T-helper 2 cell treated with Interferon-gamma antibody and Interleukin-4, amounts not matched to agents 5 μg/mL and 100 μg/mL, for 36 hours (primary cell): ENCODE results near the gene TUBB2B.

ENCODE experiments used
- DNase-seq: peaks from one replicate; pipeline ENCODE4 v3.0.0; 2021; ENCODE audit warnings: low spot score
- H3K27ac Mint-ChIP-seq: one replicate; pipeline ENCODE4 v1.8.0; 2021; ENCODE audit warnings: mild to moderate bottlenecking, mixed read lengths
- H3K27me3 Mint-ChIP-seq: one replicate; pipeline ENCODE4 v1.8.0; 2021; ENCODE audit warnings: low read depth, mixed read lengths
- H3K36me3 Mint-ChIP-seq: one replicate; pipeline ENCODE4 v1.8.0; 2021; ENCODE audit warnings: low read depth, mixed read lengths
- H3K4me1 Mint-ChIP-seq: one replicate; pipeline ENCODE4 v1.8.0; 2021; ENCODE audit warnings: low read depth, mixed read lengths
- H3K4me3 Mint-ChIP-seq: one replicate; pipeline ENCODE4 v1.8.0; 2022; ENCODE audit warnings: mild to moderate bottlenecking, moderate library complexity, mixed read lengths
- H3K9me3 Mint-ChIP-seq: one replicate; pipeline ENCODE4 v1.8.0; 2021; ENCODE audit warnings: mixed read lengths

Gene TUBB2B

DNA sequence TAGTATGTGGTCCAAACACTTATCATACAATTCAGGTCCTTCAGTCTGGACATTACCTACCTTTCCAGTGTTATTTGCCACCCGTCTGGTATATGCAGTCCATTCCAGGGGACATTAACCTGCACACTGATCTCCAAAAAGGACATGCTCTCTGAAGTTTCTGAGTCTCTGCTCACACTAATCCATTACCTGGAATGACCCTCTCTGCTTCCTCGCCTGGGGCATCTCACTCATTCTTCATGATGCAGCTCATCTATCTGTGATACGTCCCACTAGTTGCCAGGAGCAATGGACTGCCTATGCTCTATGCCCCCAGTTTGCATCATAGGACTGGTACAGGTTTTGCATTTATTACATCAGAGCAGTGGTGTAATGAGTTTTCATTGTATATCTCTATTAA is 5.9 kb upstream of the TUBB2B start:
- Mint-ChIP-seq H3K9me3 (no peaks in the 10 kb centered on the region), H3K4me3 (no peak overlapping the region), H3K27ac (no peak overlapping the region), H3K4me1 (peaks cover 22% of the 10 kb centered on the region), H3K36me3 (no peaks in the 10 kb centered on the region), H3K27me3 (peaks cover 88% of the 10 kb centered on the region)
- no peak for DNase-seq

DNA sequence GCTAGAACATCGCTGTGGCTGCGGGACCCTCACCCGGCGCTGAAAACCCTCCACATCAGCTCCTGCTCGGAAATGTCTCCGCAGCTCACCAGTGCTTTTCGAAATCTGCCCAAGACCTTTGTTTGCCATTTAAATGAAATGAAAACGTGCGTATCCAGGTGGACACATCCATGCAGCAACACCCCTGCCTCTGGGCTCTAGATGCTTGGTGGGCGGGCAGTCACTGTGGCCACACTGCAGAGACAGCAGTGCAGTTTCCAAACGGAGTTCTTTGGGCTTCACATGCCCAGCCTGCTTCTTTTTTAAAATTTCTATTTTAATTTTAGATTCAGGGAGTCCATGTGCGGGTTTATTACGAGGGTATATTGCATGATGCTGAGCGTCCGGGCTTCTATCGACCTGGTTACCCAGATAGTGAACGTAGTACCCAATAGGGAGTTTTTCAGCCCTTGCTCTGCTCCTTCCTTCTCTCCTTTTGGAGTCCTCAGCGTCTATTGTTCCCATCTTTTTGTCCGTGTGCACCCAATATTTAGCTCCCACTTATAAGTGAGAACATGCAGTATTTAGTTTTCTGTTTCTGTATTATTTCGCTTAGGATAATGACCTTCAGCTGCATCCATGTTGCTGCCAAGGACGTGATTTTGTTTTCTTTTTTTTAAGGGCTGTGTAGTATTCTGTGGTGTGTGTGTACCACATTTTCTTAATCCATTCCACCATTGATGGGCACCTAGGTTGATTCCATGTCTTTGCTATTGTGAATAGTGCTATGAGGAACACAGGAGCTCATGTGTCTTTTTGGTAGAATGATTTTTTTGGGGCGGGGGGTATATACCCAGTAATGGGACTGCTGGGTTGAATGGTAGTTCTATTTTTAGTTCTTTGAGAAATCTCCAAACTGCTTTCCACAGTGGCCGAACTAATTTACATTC is 4.8 kb upstream of the TUBB2B start:
- H3K27me3 Mint-ChIP-seq: peaks cover 87% of the 10 kb centered on the region

DNA sequence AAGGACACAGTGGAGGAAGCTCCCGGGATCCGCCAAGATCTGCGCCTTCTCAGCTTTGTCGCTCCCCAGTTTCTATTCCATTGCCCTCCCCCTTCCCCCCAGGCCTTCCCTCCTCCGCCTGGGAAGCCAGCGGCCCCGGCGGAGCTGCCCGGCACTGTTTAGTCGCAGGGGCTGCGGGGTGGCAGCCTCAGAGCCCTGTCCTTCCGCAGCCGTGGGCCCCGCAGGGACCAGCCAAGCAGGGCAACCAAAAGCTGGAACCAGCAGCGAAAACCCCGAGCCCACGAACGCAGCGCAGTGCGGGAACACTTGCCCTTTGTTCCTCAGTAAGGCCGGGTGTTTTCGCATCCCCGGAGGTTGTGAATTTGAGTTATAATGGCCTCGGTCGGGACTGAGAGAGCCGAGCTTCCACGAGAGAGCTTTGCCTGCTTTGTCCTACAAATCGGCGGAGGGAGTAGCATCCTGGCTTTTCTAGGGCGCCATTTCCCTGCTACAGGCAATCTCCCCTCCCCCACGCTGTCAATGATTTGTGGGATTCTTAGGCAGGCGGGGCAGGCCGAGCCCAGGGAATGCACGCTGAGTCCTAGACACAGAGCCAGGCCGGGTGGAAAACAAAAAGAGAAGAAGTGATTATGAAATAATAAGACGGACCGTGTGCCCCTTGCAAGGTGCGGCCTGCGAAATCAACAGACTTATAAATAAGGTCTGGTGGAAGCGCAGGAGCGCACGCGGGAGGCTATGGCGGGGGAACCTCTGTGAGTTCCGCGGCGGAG is 4.0 kb upstream of the TUBB2B start:
- Mint-ChIP-seq H3K27me3 (peaks cover 89% of the 10 kb centered on the region), H3K27ac (no peak overlapping the region), H3K4me3 (no peak overlapping the region), H3K9me3 (no peaks in the 10 kb centered on the region), H3K4me1 (peaks cover 29% of the 10 kb centered on the region), H3K36me3 (no peaks in the 10 kb centered on the region)
- DNase-seq: no peak

More for the DNA sequence above, 4.8 kb upstream of the TUBB2B start:
- DNase-seq: no peak
- peaks cover 24% of the 10 kb centered on the region for H3K4me1 Mint-ChIP-seq
- no peak overlapping the region for H3K4me3 Mint-ChIP-seq
- no peaks in the 10 kb centered on the region for H3K9me3 Mint-ChIP-seq
- no peak overlapping the region for H3K27ac Mint-ChIP-seq
- H3K36me3 Mint-ChIP-seq: no peaks in the 10 kb centered on the region

DNA sequence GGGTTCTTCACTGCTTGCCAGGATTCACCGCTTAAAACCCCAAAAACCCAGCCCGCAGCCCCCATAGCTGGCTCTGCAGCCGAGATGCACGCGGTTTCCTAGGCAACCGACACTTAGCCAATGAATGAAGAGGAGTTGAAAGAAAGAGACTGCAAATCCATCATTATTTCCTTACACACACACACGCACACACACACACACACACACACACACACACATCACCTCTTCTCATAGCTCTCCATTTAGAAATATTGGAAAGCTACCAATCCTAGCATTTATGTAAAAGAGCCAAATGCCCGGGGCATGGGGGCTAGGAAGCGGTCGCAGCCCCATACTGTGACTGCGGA is 3.4 kb upstream of the TUBB2B start:
- no peaks in the 10 kb centered on the region for H3K36me3 Mint-ChIP-seq
- no peak for DNase-seq
- no peaks in the 10 kb centered on the region for H3K9me3 Mint-ChIP-seq
- no peak overlapping the region for H3K4me3 Mint-ChIP-seq
- H3K27me3 Mint-ChIP-seq: peaks cover 89% of the 10 kb centered on the region
- no peak overlapping the region for H3K27ac Mint-ChIP-seq
- H3K4me1 Mint-ChIP-seq: peaks cover 33% of the 10 kb centered on the region

DNA sequence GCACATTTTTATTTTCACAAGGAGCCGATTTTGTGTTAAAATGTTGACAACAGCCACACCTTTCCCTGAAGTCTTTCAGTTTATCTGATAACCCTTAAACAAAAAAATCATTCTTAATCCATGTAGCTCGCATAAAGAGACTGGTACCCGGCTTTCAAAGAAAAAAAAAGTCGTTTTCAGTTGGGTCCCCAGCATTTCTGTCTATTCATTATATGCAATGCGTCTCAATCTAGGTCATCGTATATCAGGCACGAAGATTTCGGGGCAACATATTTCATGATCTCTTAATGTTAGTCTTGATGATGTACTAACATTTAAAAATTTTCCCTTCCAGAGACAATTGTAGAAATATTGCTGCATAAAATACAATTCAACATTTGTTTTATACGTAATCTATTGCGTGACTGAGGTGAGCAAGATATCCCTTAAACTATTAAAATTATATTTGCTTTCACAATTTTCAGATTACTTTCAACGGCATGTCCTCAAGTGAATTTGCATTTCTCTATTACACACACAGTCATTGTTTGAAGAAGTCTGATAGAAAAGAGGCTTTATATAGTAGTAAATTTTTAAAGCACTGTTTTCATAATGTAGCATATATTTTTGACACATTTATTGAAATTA is 2.9 kb upstream of the TUBB2B start:
- Mint-ChIP-seq H3K27me3 (peaks cover 88% of the 10 kb centered on the region), H3K9me3 (no peaks in the 10 kb centered on the region), H3K36me3 (no peaks in the 10 kb centered on the region), H3K27ac (no peak overlapping the region), H3K4me3 (no peak overlapping the region), H3K4me1 (peaks cover 30% of the 10 kb centered on the region)
- DNase-seq: no peak

DNA sequence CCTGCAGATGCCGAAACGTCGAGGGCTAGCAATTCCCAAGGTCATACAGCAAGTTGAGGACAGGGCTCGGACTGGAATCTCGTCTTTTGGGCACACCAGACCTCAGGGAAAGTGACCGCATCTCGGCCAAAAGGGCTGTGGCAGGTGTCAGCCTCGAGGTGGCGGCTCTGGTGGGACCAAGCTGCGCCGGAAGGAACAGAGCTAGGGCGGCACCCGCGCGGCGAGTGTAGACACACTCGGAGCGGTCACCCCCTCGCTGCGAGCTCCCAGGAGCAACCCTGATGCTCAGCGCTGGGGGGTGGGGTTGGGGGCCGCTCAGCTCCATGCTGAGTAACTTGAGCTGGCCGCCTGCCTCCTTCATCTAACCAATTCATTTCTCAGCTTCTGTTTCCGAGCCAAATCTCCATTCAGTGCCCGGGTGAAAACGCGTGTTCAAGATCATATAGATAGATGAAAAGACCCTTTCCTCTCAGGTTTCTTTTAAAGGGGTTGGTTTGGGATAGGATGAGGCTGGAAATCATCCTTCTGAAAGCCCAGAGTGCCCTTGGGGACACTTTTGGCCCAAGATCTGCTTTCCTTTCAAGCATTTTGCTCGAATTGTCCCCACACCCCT is 2.2 kb upstream of the TUBB2B start:
- peak; percentile 27 for DNase-seq
- no peaks in the 10 kb centered on the region for H3K9me3 Mint-ChIP-seq
- H3K27ac Mint-ChIP-seq: no peak overlapping the region
- peak overlapping the region; percentile 80 for H3K4me3 Mint-ChIP-seq
- H3K36me3 Mint-ChIP-seq: no peaks in the 10 kb centered on the region
- peaks cover 30% of the 10 kb centered on the region for H3K4me1 Mint-ChIP-seq
- H3K27me3 Mint-ChIP-seq: peaks cover 83% of the 10 kb centered on the region

DNA sequence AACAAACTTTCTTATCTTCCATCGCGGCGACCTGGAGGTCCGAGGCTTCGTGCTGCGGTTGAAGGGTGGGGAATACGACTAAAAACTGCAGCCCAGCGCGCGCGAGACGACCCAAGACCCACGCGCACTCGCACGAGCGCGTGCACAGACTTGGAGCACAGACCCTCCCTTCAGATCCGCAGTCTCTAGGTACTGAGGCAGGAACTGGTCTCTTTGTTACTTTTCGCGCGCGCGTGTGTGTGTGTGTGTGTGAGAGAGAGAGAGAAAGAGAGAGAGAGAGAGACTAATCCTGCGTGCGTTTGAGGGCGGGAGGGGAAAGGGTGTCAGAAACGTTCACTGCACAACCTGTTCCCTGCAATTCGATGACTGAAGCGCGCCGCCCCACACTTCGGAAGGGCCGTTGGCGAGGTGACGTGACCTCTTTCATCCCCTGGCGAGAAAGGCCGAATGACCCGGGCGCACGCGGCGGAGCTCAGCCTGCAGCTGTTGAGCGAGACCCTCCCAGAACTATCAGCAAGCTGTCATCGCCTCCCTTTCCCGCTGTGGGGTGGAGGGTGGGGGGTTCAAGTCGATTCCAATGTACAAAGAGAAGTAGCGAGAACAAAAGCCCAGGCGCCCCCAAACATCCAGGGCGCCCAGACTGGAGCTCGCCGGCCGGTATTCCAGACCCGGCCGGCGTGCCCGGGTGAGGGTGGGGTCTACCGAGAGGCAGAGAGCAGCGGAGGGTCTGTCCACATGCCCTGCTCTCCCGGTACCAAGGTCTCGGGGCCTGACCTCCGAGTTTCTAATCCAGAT is 1.5 kb upstream of the TUBB2B start:
- Mint-ChIP-seq H3K27me3 (peaks cover 82% of the 10 kb centered on the region), H3K4me3 (peak overlapping the region; percentile 80), H3K9me3 (no peaks in the 10 kb centered on the region), H3K27ac (peak overlapping the region; percentile 24), H3K36me3 (no peaks in the 10 kb centered on the region), H3K4me1 (peaks cover 30% of the 10 kb centered on the region)
- no peak for DNase-seq

DNA sequence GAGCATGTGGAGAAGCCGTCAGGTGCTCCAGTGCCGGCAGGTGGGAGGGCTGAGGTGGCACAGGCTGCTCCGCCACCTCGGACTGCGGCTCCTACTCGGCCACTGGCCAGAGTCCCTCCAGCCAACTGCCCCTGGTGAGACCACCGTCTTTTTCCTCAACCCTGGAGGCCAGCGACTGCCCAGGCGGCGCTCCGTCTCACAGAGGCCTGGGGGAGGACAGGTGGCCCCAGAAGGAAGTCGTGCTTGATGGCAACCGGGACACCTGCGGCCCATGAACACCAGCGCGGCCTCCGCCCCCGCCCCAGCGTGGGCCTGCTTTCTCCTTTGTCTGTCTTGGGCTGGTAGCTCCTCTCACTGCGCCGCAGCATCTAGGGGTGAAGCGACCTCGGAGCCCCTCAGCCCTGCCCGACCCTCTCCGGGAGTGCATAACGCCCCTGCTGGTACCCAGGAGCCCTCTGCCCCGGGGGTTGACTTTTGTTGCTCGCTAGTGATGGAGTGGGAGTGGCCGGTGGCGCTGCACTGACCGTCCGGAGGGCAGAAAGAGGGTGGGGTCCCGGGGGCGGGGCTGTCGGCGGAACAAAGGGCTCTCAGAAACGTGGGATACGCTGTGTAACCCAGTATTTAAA is 706 bp upstream of the TUBB2B start:
- H3K27ac Mint-ChIP-seq: no peak overlapping the region

DNA sequence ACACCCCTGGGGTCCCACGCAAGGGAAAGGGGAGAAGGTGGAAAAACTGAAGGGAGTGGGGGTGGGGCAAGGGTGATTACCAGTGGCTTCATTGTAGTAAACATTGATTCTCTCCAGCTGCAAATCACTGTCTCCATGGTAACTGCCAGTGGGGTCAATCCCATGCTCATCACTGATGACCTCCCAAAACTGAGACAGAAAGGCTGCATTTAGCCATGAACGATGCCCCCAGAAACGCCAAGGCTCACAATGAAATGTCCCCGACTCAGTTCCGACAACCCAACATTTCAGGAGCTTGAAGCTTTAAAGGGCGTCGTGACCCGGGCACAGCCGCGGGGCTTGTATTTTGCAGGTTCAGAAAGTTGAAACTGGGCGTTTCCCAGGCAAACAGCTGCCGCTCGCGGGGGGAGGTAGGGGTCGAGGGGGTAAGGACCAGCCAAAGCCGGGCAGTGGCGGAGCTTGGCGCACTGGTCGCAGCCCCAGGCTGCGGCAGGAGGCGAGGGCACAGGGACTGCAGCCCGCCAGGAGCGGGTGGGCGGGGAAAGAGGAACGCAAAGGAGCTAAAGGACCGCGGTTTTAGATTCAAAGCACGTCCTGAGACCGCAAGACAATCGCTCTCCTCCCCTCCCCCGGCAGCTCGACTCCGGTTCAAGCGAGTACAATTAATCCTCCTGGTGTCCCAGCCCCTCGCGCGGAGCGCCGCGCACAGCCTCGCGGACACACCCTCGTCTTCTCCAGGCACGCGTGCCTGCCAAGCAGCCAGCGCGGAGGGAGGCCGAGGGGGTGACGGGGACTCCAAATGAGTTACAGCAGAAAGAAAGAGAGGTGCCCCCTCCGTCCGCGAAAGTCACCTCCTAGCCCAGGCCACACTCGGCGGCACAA is 731 bp downstream of the TUBB2B start:
- DNase-seq: peak; percentile 32
- H3K27ac Mint-ChIP-seq: no peak overlapping the region
- no peaks in the 10 kb centered on the region for H3K36me3 Mint-ChIP-seq
- H3K27me3 Mint-ChIP-seq: peaks cover 73% of the 10 kb centered on the region
- peaks cover 6% of the 10 kb centered on the region for H3K9me3 Mint-ChIP-seq
- peaks cover 30% of the 10 kb centered on the region for H3K4me1 Mint-ChIP-seq
- peak overlapping the region; percentile 84 for H3K4me3 Mint-ChIP-seq

More for the DNA sequence above, 706 bp upstream of the TUBB2B start:
- Mint-ChIP-seq H3K4me1 (peaks cover 30% of the 10 kb centered on the region), H3K9me3 (no peaks in the 10 kb centered on the region), H3K27me3 (peaks cover 83% of the 10 kb centered on the region), H3K36me3 (no peaks in the 10 kb centered on the region), H3K4me3 (peak overlapping the region; percentile 80)
- no peak for DNase-seq

DNA sequence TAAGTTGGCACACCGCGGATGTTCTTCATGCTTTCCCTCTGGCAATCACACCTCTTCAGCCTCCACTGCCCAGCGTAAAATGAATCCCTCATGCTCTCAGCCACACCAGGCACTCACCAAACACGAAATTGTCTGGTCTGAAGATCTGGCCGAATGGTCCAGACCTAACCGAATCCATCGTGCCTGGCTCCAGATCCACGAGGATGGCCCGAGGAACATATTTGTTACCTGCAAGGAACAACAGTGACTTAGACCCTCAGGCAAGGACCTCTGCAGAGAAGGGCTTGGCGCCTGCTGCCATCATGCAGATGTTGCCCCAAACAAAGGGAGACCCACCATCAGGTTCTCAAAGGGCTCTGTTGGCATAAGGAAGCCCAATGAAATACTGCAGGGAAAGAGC is 1.4 kb downstream of the TUBB2B start:
- Mint-ChIP-seq H3K4me1 (peaks cover 30% of the 10 kb centered on the region), H3K27ac (no peak overlapping the region), H3K4me3 (no peak overlapping the region), H3K9me3 (peaks cover 7% of the 10 kb centered on the region), H3K27me3 (peaks cover 69% of the 10 kb centered on the region), H3K36me3 (no peaks in the 10 kb centered on the region)
- DNase-seq: no peak

DNA sequence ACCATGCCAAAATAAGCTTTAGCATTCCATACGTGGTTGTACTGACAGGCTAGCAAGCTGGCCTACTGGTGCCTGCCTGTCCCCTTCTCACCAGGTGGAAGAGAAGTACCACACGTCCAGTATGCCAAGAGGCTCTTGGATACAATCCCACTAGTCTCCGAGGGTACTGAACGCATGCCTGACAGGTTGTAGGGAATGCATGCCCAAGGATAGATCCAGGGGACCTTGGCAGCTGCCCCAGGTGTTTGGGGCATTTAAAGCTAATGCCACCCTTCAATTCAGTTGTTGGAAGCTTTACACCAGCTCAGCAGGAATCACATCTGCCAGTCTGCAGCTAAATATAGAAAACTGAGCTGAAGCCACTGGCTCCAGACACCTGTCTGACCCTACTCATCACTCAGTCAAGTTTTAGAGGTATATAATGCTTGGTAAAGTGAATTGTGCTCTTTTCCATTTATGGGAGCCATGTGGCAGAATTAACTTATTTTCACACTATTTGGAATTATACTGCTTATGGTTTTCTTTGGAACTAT is 4.9 kb downstream of the TUBB2B start:
- Mint-ChIP-seq H3K27ac (no peak overlapping the region), H3K9me3 (peaks cover 7% of the 10 kb centered on the region), H3K4me1 (peaks cover 9% of the 10 kb centered on the region), H3K27me3 (peaks cover 49% of the 10 kb centered on the region), H3K36me3 (no peaks in the 10 kb centered on the region), H3K4me3 (no peak overlapping the region)
- DNase-seq: no peak

DNA sequence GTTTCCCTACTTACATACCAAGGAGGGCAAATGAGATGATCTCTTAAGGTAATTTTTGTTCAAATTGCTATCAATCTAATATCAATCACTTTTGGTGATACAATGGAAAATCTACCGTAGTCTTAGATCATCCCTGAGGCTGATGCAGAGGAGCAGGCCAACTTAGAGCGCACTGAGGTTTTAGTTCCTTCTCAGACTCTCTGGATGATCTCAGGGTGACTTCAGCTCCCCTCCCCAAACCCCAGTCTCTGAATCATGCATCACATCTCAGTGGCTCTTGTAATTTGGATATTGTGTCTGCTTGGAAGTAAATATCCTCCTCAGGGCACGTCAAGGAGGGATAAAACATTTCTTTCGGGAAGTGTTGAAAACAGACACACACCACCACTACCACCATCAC is 5.9 kb downstream of the TUBB2B start:
- no peak overlapping the region for H3K27ac Mint-ChIP-seq
- peaks cover 7% of the 10 kb centered on the region for H3K9me3 Mint-ChIP-seq
- DNase-seq: no peak
- H3K4me3 Mint-ChIP-seq: no peak overlapping the region
- peaks cover 45% of the 10 kb centered on the region for H3K27me3 Mint-ChIP-seq
- H3K36me3 Mint-ChIP-seq: no peaks in the 10 kb centered on the region
- H3K4me1 Mint-ChIP-seq: peaks cover 6% of the 10 kb centered on the region
